ENCODE results near the gene NKD2.

DNA sequence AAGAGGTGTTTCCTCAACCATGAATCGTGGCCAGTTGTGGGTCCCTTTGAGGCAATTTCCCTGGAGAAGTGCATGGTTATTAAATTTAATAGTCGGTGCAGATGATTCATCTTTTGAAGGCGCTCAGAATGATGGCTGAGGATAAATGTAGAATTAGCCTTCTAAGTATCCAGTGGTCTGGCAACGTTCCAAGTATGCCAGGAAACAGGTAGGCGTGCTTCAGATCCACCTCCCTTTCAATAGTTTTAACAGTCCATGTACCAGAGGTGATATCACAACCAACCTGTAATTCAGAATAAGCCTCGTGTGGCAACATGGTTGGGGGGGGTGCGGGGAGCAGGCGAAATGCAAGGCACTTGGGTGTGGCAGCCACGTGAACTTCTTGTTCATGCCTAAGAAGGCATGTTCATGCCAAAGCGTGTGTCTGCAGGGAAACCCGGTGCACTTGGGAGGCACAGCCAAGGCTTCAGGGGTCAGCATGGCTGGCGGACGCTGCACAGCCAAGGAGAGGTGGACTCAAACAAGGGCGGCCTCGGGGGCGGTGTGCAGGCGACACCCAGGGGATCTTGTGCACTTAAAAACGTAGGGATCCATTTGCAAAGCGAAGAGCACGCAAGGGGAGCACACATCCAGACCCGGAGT lies 5.2 kb upstream of the NKD2 start:
- no peak for TF ChIP-seq POLR2A (IDR thresholded peaks at IDR 0.05)
- TF ChIP-seq, protein P1, sequence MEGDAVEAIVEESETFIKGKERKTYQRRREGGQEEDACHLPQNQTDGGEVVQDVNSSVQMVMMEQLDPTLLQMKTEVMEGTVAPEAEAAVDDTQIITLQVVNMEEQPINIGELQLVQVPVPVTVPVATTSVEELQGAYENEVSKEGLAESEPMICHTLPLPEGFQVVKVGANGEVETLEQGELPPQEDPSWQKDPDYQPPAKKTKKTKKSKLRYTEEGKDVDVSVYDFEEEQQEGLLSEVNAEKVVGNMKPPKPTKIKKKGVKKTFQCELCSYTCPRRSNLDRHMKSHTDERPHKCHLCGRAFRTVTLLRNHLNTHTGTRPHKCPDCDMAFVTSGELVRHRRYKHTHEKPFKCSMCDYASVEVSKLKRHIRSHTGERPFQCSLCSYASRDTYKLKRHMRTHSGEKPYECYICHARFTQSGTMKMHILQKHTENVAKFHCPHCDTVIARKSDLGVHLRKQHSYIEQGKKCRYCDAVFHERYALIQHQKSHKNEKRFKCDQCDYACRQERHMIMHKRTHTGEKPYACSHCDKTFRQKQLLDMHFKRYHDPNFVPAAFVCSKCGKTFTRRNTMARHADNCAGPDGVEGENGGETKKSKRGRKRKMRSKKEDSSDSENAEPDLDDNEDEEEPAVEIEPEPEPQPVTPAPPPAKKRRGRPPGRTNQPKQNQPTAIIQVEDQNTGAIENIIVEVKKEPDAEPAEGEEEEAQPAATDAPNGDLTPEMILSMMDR (IDR thresholded peaks at IDR 0.05), result no peak
